ENCODE measurements around the gene SETD3.

SETD3 gene

DNA sequence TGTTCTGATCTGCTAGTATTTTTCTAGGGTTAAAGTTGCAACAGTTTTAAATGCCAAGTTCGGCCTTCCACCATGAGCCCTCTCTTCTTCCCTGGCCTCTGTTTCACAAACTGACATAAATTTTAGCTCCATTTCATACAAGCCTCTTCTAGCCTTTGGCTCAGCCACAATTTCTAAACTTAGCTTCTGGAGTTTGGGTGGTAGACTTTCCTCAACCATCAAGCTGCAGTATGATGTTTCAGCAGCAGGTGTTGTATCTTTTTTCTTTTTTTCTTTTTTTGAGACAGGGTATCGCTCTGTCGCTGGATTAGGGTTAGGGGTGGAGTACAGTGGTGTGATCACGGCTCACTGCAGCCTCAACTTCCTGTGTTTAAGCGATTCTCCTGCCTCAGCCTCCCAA, 29.4 kb downstream of the SETD3 start:
- DNase-seq, result no peak

GRCh38 chr14:99450266-99450665, 30.4 kb downstream of the SETD3 start:
- DNase-seq, result no peak

- no peak for DNase-seq
Observed at GRCh38 chr14:99447739-99448138, 32.9 kb downstream of the SETD3 start.

- no peak for DNase-seq
Observed at GRCh38 chr14:99445931-99446330, 34.7 kb downstream of the SETD3 start.

DNA sequence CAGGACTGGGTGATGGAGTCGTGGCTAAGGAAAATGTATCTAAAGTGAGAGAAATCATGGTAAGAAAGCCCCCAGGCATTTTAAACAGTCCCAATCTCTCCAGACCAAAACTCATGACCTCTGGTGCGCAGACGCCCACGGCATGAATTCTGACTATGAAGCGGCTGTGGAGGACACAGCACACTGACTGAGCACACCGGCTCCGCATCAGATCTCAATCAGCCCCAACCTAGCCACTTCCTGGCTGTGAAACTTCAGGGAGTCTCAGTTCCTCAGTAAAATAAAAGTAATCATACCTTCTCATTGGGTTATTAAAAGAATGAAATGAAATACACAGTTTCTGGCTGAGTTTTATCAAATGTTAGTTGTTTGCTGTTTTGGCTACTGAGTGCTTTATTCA, 38.7 kb downstream of the SETD3 start:
- DNase-seq, result no peak

- DNase-seq, result no peak
Observed at GRCh38 chr14:99441157-99441870, 39.3 kb downstream of the SETD3 start.

GRCh38 chr14:99440278-99440677, 40.4 kb downstream of the SETD3 start:
- no peak for DNase-seq

DNA sequence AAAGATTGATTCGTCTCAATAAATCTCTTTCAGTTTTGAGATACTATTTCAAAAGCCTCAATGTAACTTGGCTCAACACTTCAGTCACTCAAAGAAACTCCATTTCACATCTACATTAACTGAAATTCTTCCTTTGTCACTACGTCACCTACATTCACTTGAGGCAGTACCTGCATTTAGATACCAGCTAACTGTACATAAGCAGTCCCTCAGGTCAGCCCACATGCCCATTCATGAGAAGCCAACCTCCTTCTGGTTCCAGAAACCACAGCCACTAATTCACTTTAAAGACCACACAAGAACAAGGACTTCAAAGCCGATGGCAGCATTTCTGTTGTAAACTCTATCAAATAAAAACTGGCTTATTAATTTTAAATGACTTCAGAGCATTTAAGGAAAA, 43.0 kb downstream of the SETD3 start:
- DNase-seq, result no peak

GRCh38 chr14:99436247-99437180, 44.1 kb downstream of the SETD3 start:
- peak in 1 of 2 donors; percentile 34 for DNase-seq

DNA sequence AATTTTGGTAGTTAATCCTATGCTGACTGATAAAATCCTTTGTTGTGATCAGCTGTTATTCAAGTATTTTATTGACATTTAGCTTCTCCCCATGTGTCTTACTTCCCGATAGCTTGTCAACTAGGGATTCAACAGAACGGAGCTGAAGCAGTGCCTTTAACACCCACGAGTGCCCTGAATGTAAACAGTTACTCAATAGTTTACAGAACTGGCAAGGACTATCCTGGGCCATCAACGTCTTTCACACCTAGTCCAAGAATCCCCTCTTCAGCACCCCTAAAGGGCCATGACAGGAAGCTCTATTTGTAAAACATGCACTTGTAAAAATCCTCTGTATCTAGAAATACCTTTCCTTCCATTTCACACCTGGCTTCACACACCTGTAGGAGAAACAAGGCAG, 45.3 kb downstream of the SETD3 start:
- no peak for DNase-seq

DNA sequence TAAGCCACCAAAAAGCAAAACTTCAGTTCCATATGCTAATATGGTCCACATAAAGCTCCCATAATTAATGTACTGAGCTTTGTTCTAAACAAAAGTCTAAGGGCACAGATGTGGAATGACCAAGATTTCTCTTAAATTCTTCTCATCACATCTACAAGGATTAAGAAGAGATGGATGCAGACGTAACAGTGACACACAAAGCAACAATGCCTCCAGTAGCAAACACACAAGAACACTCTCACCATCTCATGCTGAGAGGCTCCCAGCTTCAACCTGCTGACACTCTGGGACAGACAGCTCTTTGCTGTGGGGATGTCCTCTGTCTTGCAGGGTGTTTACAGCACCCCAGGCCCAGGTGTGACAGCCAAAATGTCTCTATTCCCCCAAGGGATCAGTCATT, 48.2 kb downstream of the SETD3 start:
- DNase-seq, result no peak

GRCh38 chr14:99431986-99432385, 48.7 kb downstream of the SETD3 start:
- no peak for DNase-seq

GRCh38 chr14:99430491-99430890, 50.2 kb downstream of the SETD3 start:
- DNase-seq, result peak; percentile 6 to 29

DNA sequence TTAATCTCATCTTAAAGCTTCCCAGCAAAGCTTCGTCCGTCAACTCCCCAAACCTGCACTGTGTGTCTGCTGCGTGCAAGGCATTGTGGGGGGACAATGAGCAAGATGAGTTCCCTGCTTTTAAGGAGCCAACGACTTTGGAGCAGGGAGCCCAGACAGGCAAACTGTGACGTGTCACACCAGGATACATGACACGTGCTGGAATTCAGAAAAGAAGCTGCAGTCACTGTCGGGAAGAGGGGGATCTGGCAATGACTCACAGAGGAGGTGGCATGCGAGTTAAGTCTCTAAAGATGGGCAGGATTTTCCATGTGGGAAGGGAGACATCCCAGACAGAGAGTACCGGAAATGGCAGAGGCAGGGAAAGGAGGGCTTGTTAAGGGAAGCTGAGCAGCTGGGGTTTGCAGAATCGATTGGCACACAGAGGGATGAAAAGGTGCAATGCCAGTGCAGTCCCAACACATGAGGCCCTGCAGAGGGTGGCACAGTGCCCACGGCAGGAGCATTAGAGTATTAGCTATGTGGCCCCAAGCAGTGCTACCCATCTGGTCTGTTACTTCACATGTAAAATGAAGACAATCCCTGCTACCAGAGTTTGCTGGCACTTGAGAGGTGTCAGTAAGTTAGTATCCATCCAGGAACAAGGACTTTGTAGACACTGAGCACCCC, 52.9 kb downstream of the SETD3 start:
- no peak for DNase-seq

DNA sequence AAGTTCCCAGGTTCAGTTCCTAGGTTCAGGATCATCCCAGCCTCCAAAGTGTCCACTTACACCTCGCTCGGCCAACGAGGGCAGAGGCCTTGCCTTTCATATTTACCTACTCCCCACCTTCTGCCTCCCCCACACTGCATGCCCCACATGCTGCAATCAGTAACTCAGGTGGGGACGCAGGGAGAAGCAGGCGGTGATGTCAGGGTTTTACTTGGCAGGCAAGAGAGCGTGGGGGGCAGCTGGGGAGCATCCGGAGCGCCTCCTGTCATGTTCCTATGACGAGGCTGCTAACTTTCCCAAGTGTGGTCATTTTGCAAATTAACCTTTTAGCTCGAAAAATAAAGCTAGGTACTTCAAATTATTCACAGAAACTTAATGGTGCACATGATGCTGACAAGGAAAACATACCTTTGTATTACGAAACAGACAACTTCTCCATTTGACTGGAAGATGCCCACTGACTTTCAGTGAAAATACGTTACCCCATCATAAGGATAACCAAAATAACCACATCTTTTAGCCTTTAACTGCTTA, 53.8 kb downstream of the SETD3 start:
- no peak for DNase-seq

GRCh38 chr14:99426265-99426664, 54.4 kb downstream of the SETD3 start:
- no peak for DNase-seq

DNA sequence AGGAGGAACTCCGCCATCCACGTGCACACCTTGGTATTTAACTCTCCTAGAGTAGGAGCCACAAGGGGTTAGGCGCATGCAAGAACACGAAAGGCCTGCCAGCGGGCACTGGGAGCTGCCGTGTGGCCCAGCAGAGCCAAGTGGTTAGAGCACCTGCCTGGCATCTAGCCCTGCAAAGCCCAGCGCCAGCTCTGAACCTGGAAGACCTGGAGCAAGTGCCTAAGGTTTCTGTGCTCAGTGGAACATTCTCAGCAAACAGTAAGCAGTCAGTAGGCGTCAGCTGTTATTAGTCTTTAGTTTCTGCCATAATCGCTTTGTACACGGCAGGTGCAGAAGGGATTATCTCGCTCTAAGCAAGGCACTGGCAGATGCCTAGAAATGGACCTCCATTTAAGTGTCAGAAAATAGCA, 55.4 kb downstream of the SETD3 start:
- DNase-seq, result no peak

- no peak for DNase-seq
Observed at GRCh38 chr14:99424306-99424877, 56.3 kb downstream of the SETD3 start.

DNA sequence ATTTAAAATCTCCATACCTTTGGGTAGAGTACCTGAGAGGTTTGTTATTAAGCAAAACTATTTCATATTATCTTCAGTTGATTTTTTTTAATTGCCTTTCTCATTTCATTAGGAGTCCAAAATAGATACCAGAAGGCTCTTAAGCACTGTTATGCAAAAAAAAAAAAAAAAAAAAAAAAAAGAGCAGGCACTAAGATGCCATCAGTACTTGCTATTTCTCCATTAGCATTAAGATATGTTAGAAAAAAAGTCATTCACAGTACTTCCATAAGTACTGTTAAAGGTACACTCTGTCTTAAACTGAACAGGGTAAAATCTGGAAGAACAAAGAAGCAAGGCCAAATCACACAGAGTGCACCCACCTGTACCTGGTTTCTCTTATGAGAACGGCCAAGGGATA, 57.2 kb downstream of the SETD3 start:
- DNase-seq, result no peak

- no peak for DNase-seq
Observed at GRCh38 chr14:99422228-99423010, 58.2 kb downstream of the SETD3 start.

DNA sequence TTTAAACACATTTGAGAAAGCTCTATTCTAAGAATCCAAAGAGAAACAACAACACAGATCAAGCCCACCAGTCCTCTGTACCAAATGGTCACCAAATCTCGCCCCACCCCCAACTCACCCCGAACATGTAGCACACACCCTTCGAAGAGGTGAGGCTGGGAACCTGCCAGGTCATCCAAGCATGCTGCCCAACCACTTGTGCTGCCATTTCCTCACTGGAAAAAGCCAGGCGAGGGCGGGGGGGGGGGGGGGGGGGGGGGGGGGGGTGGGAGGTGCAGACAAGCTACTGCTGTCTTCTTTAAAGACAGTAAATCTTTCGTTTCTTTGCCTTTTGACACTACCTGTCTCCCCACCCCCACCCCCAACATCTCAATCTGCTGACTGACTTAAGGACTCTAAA, 59.9 kb downstream of the SETD3 start:
- DNase-seq, result no peak

DNA sequence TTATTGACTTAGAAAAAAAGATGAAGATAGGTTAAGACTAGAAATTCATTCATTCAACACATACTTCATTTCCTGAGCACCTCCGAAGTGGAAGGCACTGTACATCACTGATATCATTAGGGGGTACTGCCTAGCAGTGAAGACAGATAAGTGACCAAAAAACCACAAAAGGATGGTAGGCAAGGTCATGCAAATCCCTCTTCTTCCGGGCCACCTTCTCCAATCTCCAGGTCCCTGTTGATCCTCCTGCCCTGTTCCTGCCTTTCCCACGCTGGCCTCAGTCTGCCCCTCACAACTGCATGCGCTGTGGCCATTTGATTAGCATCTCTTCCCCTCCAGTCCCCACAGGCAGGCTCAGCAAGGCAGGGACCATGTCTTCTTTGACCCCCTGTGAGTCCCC, 60.8 kb downstream of the SETD3 start:
- no peak for DNase-seq
